ENCODE results near the gene CCBE1.

CCBE1 gene

DNA sequence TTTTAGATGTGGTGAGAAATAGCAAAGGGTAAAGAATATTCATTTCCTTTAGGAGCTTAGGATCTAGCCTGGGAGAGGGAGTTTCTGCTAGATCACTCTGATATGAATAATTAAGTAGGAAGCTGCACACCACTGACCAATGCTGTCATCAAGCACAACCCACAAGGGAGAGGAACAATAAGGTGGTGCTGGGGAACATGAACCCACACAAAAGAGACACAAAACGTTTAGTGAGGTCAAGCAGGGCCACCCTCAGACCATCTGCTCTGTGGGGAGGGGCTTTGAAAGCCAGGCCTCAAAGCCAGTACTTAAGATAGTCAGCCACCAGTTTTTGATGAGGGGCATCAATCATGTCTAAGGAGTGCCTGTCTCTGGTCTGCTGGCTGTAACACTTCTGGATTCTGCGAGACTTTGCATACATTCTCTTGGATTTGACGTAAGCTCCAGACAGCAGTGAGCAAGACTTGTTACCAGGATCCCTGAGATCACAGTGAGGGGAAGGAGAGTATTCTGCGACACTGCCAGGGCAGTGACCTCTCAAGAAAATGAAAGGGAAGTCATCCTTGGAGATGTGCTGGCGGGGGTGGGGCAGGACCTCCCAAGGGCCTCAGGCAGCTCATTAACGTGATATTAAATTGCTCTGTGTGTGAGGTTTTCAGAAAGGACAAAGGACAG is 127.0 kb downstream of the CCBE1 start:
- DNase-seq (ENCODE audit: low read depth): no peak

DNA sequence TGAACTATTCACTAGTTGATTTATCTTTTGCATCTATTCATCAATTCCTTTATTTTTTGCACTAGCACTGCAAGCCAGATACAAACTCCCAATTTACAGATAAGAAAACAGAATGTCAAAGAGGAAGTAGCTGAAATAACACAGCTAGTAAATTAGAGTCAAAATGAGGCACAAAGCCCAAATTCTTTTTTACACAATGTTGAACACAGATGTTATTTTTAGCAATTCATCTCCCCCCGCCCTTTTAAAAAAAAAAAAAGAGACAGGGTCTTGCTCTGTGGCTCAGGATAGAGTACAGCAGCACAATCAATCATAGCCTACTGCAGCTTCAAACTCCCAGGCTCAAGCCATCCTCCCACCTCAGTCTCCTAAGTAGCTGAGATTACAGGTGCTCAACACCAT is 127.8 kb downstream of the CCBE1 start:
- DNase-seq (ENCODE audit: low read depth): no peak

DNA sequence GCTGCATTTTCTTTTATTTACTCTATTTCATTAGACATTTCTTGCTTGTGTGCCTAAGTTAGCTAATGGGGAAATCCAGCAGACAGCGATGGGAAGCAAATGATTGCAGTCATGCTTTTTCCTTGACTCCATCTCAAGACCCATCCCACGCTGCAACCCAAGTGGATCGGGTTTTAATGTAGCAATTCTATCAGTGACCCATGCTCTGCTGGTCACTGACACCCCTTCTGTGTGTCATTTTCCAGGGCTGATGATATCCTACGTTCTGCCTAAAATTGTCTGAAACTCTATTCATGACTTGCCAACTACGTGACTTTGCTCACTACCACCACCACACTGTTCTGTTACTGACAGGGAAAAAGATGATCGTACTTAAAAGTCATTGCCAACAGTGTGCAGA is 129.8 kb downstream of the CCBE1 start:
- no peak for DNase-seq (ENCODE audit: low read depth)

DNA sequence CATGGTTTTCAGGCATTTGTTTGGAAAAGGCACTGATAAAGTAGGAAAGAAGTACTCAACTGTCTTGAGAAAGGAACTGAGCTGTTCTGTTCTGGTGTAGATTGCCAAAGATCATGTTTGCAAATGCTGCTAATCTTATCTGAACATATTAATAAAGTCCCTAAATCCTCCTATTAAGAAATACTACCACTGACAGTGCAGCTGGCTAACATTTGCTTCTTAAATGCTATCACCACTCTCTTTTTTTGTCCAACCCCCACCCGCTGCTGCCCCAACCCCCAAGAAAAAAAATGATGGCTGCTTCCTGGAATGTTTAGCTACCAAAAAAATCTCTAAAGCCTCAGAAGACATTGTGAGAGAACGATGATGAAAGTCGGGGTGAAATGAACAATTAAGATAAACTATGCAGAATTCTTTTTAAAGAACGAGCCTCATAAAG is 130.7 kb downstream of the CCBE1 start:
- DNase-seq (ENCODE audit: low read depth): no peak

DNA sequence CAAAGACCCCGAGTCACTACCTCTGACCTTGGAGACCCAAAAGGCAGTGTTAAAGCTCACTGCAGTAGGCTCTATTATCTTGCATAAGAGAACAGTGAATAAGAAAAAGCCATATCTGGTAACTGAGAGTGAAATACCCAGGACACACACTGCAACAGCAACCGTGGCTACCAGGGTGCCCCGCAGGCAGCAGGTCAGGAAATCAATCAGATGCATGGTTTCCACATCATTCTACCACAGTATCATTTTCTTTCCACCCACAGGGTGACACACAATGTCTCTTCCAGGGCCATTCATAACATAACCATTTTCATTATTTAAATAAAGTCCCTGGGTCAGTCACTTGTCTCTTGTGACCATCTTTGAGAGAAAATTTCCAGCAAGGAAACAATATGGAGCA is 131.3 kb downstream of the CCBE1 start:
- no peak for DNase-seq (ENCODE audit: low read depth)

DNA sequence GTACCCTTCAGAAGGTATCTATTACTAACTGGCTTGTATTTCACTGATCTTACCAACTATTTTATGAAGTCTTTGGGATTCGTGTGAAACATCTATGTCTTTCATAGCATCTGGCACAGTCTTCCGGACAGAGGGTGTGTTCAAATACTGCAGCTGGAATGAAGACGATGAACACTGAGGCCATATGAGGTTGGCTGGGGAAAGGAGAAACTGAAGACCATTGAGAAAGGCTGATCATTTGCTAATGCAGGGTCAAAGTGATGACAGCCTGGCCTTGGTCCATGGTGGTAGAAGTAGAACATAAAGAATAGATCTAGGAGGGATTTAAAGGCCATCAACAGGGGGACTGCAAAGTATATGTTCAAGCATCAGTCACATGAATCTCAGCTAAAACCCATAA is 132.7 kb downstream of the CCBE1 start:
- no peak for DNase-seq (ENCODE audit: low read depth)

DNA sequence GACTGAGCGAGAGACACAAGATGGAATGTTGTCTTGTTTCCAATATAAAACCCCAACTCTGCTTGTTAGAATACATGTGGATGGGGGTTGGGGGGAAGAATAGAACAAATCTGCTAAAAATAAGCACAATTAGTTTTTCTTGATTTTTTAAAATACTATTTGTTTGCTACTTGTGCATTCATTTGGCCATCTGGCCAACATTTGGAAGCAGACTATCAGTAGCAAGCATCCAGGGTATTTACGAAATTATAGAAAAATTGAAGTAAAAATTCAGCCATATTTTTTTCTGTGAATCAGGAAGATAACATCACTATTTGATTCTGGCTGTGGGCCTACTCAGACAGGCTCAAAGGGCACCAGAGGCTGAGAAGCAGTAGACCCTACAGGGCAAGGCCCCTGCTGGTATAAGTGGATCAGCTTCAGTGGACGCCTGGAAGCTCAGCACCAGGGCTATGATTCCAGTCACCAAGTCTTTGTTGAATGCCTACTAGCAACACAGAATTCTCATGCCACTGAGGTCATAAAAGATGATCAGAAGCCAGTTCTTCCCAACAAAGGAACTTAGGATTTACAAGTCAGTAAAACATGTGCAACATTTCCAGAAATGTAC is 133.9 kb downstream of the CCBE1 start:
- DNase-seq (ENCODE audit: low read depth): no peak

DNA sequence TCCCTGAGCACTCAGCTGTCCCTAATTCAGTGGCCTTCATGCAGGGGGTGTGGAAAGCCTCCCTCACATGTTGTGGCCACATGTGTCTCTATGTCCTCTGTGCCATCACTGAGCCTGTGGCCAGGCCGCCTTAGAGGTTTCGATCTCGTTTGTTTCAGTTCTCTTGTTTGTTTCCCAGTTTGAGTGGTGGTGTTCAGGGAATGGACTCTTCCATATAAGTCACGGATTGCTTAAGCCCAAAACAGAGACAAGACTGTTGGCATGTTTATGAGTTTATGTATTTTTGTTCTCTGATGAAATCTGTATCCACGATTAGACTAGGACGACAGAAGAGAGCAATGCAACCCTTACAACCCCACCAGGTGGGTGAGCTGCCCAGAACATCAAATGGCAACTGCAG is 134.5 kb downstream of the CCBE1 start:
- no peak for DNase-seq (ENCODE audit: low read depth)

DNA sequence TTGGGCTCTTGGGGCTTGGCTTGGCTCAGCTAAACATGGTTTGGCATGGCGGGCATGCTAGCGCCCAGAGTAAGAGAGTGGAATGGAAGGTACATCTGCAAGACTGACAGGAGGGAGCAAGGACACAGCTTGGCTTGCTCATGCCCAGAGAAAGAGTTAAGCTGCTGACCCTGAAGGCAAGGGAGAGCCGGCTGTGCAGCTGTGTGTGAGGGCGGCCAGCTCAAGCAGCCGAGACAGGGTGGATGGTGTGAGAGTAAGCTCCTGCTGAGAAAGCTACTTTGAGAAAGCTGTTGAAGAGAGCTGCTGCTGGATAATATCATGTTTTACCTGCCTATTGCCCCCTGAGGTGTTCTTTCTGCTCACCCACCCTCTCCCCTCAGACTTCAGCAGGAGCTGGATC is 135.6 kb downstream of the CCBE1 start:
- no peak for DNase-seq (ENCODE audit: low read depth)

DNA sequence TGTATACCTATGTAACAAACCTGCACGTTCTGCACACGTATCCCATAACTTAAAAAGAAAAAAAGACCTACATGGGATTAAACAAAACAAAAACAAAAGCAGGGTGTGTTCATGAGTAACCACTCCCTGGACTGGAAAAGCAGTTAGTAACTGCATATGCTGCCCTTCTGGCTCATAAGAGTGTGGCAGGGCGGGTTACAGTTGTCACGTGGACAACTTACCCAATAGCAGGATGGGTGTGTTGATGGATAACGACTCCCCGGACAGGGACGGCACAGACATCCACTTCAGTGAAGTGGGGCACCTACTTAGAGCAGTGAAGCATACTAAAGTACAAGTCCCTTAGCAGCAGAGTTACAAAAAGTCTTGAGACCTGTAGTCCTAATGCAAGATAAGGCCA is 136.7 kb downstream of the CCBE1 start:
- DNase-seq (ENCODE audit: low read depth): no peak

DNA sequence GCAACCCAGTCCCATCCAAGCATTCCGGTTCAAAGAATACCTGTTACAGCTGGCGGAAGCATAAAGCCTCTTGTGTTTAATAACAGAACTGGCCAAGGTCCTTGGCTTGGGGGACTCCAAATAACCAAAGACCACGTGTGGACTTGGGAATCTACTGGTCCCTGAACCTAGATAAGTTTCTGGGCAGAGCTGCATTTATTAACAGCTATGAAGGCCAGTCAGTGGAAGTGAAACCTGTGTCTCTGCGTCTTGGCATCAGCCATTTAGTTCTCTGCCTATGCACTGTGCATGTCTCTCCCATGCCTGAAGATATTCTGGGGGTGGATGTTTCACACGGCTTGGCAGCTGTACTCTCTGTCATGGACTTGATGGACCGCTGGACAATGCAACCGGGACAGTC is 137.7 kb downstream of the CCBE1 start:
- no peak for DNase-seq (ENCODE audit: low read depth)

DNA sequence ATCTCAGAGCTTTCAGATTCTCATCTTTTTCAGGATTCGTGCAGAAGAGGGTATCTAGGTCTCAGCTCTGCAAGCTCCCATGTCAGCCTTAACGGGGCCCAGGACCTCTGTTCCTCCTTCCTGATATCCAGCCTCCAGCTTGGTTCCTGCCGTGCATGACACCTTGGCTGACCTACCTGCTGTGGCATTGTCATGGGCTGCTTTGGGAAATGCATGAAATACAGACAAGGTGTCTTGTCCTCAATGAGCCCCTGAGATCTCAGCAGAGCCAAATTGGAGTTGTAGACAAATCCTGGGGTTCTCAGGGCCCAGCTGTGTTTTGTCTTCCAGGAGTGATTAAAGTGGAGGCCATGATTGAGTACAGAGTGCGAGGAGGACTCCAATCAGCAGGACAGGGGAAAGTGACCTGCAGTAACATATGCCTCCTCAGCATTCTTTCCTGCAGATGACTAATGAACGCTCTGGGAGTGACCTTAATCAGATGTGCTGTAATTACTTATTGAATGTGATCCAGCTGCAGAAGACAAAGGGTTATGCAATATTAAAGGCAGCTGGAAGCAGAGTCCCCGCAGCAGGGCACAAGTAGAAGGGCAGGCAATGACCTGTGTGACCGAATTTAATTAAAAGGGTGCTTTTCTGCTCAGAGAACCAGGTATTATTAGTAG is 141.1 kb downstream of the CCBE1 start:
- DNase-seq (ENCODE audit: low read depth): no peak

DNA sequence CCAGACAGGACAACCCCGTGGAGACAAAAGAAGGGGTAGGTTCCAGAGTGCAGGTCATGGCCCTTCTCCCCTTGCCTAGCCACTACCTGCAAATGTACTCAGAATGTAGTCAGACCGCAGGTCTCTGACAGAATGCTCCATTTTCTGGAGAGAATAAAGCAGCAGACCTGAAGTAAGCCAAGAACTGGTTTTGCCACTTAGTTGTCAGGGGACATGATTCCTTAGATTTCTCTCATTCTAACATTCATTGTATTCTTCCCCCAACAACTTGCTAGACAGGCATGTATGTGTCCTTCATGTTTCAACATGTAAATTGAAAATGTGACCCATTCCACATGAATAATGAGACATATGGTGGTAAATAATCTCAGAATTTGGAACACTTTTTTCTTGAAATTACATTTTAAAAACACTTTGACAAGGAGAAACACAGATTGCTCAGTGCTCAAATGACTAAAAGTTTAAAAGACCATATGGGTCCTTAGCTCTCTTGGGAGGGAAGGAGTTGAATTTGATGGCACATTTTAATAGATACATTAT is 142.4 kb downstream of the CCBE1 start:
- DNase-seq (ENCODE audit: low read depth): no peak

DNA sequence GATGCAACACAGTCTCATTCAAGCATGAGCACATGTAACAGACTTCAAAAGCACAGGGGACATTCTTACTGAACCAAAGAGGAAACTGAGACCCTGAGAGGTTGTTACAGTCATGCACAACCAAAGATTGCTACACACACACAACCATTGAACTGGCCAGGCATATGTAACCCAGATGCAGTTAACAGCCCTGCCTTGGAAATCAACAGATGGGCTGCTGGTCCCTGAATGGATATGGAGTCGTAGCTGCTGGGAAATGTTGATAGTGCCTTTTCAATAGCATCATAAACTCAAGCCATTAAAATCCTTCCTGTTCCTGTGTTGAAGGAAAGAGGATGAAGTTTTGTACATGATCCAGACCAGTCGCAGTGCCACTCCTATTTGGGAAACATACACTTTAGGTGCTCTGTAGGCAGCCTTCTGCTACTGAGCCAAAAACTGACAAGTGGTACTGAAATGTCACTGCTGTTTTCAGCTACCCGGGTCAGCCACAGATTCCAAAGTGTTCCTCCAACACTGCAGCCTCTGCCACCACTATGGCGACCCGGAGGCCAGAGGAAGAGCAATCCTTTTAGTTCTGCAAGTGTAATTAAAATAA is 143.9 kb downstream of the CCBE1 start:
- DNase-seq (ENCODE audit: low read depth): no peak

DNA sequence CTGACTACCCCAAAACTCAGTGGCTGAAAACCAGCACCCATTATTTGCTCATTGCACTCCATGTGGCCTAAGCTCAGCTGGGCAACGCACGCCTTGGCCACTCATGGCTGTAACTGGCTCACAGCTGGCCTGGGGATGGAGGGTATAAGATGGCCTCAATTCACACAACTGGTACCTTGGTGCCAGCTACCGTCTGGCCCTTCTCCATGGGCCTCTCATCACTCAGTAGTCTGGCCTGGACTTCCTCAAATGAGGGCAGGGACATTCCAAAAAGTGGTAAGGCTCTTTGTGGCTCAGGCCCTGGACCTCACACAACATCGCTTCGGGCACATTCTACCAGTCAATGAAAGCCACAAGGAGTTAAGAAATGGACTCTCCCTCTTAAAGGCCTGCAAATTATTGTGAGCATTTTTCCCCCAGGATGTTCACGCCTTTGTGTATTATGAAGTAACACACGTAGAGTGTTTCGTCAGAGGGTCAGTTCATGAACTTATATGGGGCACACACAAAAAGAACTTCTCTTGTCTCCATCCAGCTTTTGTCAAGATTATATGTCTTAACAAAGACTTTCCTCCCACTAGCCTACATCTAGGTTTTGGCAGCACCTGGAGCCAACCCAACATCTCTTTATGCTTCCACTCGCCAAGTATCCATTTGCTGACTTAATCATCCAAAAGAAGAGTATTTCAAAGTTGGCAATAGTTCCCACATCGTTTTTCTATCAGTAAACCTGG is 145.2 kb downstream of the CCBE1 start:
- DNase-seq (ENCODE audit: low read depth): no peak

DNA sequence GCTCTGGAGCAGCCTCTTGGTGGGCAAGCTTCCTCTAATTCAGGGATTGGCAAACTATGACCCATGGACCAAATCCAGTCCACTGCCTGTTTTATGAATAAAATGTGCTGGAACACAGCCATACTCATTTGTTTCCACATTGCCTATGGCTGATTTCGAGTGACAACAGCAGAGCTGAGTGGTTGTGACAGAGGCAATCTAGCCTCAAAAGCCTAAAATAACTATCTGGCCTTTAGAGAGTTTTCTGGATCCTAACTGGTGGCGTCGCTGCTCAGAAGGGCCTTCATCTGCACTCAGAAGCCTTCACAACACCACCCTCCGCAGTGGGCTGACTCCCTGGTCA is 147.1 kb downstream of the CCBE1 start:
- DNase-seq (ENCODE audit: low read depth): no peak

DNA sequence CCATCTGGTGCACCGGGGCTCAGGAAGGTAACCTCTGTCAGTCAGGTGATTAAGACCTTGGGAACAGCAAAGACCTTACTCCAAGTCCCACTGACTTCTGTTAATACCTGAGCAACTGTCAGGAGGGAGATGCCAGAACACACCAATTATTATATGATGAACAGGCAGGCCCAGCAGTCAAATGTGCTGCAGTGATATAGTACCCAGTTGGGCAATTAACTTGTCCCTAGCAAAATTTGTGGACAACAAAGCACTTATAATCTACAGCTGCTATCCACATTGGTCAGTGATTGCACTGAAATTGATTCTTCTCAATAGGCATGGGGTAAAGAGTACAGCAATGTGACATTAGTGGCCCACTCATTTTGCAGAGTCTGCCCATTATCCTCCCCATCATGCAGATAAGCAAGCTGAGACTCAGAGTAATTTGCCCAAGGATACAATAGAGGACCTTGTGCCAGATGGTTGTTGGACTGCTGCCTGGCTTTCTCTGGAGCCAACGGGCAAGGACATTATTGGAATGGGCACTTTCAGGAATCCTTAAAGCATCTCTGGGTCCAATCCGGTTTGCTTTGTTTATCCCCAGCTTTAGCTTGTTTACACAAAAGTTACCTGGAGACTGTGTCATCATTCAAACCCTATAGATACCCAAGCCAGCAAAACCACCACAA is 147.6 kb downstream of the CCBE1 start:
- no peak for DNase-seq (ENCODE audit: low read depth)

DNA sequence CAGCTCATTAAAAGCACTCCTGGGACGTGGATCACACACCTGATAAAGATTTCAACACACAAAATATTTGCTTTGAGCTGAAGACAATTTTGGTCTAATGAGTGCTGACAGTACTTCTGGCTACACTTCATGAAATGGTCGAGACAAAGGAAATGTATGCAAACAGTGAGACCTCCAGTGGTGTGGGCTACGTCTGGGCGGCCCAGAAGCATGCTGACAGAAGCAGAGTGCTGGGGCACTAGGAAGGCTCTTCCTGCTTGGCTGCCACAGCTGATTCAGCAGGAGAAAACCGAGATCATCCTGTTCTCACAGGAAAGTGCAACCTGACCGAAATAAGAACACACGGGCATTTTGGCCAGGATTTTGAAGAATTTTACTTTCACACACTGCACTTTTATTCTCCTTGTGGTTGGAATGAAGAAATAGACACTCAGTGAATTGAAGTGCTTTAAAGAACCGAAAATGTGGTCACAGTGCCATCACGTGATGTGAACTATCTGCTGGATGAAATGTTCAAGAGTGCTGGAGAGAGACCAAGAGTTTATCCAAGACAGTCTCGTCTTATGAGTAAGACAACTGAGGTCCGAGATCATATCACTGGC is 149.5 kb downstream of the CCBE1 start:
- no peak for DNase-seq (ENCODE audit: low read depth)

DNA sequence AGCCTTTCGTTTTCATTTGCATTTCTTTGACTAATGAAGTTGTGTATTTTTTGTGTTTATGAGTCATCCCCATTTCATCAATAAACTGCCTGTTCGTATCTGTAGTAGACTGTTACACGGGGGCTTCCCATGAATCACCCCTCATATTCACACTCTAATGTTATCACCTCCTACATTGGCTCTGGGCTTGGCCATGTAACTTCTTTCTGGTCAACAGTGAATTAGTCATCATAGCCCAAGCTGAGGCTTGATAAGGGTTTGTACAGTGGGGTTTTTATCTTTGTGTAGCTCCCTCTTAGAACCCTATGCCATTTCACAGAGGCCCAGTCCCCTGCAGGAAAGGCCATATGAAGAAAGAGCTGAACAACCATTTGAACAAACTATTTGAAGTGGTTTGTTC is 151.0 kb downstream of the CCBE1 start:
- no peak for DNase-seq (ENCODE audit: low read depth)

DNA sequence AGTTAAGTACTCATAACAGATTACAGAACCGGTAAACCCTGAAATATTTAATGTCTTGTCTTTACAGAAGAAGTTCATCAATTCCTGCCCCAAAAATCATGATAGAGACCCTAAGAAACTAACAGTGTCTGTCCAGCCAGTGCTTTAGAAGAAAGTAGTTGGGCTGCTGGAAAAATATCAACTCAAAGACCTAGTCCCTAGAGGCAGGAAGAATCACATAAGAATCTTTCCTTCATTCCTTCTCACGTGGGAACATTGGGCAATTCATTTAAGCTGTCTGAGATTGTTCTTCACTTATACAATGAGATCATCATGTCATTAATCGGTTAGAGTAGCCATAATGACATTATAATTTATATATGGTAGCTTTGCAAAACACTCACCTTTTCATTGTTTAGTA is 156.4 kb downstream of the CCBE1 start:
- no peak for DNase-seq (ENCODE audit: low read depth)

DNA sequence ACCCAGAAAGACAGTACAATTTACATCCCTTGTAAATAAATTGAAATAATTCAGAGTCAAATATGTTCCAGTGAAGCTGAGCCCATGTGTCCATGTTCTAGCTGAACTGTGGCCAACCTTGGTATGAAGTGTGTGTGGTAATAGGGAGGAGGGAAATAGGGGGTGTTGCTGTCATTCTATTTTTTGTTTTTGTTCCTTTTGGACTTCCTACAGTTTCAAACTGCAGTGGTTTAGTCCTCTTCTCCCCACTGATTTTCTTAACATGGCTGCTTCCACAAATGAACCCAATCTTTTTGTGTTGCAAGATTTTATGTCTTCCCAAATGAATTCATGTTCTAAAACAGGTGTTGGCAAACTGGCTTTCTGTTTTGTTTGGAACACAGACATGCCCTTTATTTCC is 156.9 kb downstream of the CCBE1 start:
- no peak for DNase-seq (ENCODE audit: low read depth)
